Cerebellar nuclear complex (tissue), 1 donor: ENCODE data around the gene TDP1.

Source experiments
- DNase-seq, 2 experiments: peaks; one replicate each; lab custom pipeline; 2025; lab: John Stamatoyannopoulos, UW

TDP1 gene

DNA sequence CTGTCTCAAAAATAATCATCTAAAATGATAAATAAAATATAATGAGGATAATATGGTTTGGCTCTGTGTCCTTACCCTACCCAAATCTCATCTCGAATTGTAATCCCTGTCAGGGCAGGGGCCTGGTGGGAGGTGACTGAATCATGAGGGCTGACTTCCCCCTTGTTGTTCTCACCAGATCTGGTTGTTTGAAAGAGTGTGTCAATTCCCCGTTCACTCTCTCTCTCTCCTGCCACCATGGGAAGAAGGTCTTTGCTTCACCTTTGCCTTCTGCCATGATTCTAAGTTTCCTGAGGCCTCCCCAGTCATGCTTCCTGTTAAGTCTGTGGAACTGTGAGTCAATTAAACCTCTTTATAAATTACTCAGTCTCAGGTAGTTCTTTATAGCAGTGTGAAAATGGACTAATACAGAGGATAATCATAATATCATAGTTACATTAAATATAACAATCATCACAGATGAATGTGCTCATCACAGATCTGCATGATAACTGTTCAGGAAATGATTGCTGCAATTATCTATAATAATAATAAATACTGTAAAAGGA, 13.8 kb upstream of the TDP1 start:
- DNase-seq, result no peak

DNA sequence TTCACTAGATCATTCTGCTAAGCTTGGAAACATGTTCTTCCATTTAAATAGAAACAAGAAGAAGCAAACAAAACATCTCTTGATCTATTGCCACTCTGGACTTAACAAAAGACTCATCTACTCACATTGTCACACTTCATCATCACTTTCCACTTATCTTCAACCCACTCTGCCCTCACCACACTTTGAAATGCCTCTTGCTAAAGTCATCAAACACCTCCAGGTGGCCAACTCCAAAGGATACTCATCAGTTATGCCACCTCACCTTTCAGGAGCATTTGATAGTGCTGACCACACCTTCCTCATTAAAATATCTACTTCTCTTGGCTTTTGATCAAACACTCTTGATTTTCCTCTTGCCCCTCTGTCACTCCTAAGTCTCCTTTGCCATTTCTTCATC, 8.4 kb upstream of the TDP1 start:
- no peak for DNase-seq

DNA sequence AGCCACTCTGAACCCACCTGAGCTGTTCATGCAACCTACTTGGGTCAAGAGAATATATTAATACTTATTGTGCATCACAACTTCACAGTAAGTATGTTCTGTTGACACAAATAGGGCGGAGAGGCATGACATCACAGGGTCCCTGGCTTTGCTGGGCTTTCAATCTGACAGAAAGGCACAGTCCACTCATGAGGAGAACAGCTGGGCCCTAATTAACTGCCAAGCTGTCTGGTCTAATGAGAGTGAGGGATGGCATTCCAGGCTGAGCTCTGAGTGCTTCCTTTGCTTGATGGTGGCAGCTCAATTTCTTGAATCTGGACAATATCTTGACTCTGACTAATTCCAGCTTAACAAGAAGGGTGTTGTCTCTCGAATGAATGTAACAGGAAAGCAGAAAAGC, 3.2 kb upstream of the TDP1 start:
- no peak for DNase-seq

DNA sequence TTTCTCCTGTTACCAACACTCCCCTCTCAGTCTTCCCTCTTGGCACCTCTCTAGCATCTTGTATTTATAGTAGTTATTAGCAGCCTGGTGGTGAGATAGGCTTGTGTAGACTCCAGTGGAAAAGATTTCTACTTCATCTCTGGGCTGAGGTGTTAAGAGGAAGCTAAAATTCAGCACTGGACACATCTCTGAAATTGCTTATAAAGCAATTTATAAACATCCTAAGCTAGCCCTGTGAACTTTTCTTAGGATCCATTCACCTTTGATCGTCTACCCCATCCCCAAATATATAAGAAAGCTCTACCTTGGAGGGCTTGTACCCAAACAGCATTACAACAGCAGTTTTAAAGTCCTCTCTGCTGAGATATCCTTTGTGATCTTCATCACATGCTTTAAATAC, 2.1 kb upstream of the TDP1 start:
- no peak for DNase-seq

DNA sequence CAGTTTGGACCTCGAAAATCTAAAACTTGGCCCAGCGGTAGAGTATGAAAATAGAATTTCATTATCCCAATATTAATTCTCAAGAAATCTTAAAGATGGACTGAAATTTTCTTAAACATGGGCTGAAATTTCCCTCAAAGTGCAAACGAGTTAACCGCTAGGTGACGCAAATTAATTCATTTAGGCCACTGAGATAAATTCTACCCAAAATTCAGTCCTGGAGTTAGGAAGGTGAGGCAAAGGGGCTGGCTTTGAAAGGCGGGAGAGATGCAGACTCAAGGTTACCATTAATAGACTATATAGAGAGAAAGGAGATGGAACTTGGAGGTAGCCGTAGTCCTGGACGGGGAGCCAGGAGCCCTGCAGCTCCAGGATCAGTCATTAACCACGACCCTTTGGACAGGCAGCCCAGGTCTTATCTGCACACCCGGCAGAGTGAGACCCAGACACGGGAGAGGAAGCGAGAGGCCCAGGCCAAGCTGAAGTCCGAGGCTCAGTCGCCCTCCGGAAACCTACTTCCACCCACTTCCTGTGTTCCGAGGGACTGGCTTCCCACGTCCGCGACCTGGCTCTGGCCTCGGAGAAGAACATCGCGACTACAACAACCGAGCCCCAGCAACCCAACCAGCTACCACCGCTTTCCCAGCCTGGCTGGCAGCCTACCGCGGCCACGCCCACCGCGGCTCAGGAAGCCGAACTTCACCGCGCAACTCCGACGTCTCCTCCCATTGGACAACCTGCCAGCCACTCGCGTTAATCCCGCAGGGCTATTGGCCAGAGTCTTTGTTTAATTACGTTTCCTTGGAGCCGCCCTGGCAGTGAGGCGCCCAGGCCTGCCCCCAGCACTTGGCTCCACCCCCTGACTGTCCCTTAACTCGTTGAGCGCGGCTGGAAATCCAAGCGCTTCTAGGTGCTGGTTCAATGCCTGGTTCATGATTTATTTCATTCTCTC, 1.4 kb upstream of the TDP1 start, which contains the start of gene EFCAB11:
Gene EFCAB11, minus strand, starts transcription at position 661 of the 952 bp plus-strand sequence. Its CDS starts 70 bp downstream, at position 591.
- peak; percentile 84 to 93 for DNase-seq

DNA sequence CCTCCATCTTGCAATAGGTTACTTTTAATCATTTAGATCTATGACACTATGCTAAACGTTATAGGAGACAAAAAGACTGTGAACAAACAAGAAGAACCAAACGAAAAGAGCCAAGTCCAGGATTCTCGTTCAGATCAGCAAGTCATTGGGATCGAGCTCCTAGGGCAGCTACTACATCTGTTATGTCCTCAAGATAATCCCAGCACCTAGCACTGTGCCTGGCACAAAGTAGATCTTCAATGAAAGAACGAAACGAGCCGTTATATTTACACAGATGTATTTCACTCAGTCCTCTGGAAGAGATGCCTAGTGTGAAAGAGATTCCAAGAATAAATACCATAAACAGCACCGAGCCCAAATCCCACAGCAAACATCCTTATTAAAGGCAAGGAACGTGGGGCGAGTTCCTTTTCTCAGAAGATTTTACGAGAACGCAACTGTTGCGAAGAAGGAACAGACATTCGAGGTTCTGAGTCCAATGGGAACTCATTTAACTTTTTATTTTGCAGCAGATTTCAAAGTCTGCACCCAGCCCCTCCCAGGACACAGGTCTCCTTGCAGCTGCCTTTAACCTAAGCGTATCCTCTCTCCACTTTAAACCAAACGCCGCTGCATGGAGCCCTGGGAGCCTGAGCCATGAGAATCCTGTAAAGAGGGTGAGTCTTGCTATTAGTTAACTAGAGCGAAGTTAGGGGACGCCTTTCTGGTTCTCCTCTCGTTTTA, 544 bp upstream of the TDP1 start:
- no peak for DNase-seq

DNA sequence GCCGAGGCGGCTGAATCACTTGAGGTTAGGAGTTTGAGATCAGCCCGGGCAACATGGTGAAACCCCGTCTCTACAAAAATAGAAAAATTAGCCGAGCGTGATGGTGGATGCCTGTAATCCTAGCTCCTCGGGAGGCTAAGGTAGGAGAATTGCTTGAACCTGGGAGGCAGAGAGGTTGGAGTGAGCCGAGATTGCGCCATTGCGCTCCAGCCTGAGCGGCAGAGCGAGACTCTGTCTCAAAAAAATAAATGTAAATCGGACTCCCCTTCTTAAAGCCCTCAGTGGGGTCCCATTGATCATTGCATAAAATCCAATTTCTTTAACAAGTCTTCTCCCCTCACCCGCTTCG, 908 bp downstream of the TDP1 start:
- no peak for DNase-seq

DNA sequence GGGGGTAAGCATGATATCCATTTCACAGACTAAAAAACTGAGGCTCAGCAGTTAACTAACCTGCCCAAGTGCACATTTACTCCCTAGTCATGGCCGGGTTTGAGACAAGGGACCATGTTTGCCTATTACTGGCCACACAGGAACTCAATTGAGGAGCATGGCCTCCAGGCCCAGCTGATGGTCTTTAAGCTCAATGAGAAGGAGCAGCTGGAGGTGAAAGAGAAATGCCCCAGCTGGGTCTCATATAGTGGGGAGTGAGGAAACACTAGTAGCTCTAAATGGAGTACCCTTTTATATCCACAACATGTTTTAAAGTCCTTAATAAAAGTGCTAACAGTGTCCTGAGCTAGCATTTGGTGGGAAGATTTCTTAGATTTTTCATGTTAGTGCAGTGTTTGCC, 1.6 kb downstream of the TDP1 start:
- DNase-seq, result no peak

DNA sequence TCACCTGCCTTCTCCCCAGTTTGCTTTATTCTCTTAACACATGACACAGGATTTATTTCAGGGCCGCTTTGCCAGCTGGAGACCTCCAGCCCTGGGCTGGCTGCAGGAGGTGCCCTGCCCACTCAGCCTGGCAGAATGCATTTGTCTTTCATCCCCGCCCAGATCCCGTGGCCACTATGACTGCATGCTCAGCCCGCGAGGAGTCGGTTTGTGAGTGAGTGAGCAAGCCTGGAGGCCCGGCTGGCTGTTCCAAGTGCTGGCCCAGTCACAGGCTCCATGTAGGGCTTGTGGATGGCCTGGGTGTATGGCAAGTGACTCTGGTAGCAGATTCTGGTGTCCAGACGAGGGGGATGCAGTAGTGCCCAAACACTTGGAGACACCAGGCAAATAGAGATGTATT, 2.1 kb downstream of the TDP1 start:
- DNase-seq, result no peak

DNA sequence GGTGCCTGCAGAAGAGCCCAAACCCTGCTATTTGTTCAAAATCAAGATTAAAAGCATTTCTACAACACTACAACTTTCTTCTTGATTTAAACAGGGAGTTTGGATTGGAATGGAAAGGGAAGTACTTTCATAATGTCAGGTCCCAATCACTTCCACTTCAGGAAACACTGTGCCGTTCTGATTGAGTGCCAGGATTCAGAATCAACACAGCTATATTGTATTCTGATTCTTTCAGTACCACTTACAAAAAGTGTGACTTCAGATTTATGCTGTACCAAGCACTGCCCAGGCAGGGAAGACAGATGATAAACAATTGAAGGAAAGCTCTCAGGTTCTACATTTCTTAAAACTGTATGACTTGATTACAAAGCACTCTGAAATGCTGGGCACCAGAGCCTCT, 3.2 kb downstream of the TDP1 start:
- DNase-seq, result no peak

DNA sequence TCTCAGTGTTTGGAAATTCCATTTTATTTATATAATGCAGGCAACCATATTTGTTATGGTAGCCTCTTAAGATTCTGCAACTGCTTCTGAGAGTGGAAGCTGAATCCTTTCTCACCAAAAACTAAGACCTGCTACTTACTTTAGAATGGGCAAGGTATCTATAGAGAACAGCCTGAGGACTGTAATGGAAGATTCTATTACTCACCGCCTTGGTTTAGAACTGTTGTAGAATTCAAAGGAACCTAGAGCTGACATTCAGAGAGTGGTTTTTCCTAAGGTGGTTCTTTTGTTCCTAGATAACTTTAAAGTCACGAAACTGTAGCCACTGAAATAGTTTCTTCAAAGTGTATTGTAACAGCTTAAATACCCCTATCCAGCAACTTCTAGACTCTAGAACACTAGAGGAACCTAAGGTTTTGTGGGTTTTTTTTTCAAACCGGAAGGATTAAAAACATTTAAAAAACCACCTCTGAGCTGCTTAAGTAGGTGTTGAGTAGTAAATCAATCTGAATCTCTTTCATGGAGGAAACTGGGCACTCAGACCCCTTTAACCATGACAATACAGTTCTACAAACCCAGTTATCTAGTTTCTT, 4.2 kb downstream of the TDP1 start:
- DNase-seq, result no peak

DNA sequence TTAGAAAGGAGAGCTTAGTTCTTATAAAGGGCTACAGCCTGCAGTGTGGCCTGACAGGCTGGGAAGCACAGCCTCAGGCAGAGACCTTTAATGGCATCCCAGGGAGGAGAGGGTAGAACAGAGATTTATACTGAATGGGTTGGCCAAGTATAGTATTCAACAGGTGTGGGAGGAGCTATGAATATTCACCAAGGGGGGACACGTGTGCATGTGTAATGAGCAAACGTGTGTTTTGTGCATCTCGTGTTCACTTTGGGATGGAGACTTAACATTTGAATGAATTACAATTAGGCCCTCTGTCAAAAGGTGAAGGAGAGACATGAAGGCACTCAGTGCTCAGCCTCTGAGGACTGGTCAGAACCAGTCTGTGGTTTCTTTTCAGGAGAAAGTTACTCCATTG, 5.2 kb downstream of the TDP1 start:
- DNase-seq, result no peak

DNA sequence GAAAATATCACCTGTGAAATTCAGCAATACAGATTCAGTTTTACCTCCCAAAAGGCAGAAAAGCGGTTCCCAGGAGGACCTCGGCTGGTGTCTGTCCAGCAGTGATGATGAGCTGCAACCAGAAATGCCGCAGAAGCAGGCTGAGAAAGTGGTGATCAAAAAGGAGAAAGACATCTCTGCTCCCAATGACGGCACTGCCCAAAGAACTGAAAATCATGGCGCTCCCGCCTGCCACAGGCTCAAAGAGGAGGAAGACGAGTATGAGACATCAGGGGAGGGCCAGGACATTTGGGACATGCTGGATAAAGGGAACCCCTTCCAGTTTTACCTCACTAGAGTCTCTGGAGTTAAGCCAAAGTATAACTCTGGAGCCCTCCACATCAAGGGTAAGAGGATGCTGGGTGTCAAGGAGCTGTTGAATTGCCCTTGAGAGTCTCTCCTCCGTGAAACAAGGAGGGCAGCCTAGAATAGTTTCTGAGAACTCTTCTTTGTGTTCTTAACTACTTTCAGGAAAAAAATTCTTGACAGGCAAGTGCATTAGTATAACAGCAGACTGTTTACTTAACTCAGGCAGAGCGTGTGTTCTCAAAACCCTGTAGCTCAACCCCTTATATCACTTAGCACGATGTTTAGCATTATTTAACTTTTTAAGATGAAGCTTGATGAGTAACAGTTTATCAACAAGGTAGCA, 7.7 kb downstream of the TDP1 start:
- no peak for DNase-seq

DNA sequence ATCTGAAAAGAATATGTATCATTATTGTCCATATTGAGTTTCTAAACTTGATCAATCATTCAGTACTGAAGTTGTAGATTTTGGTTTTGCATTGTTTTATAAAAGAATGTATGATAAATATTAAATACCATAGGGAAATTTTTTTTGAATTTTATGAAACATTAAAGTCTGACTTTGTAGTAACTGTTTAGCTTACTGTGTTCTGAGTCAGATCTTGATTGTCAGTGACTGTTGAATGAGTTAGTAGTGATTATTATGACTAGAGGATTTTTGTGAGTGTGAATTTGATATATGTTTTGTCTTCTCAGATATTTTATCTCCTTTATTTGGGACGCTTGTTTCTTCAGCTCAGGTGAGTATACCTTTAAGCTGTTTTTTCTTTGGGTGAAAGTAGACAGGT, 10.1 kb downstream of the TDP1 start:
- no peak for DNase-seq

DNA sequence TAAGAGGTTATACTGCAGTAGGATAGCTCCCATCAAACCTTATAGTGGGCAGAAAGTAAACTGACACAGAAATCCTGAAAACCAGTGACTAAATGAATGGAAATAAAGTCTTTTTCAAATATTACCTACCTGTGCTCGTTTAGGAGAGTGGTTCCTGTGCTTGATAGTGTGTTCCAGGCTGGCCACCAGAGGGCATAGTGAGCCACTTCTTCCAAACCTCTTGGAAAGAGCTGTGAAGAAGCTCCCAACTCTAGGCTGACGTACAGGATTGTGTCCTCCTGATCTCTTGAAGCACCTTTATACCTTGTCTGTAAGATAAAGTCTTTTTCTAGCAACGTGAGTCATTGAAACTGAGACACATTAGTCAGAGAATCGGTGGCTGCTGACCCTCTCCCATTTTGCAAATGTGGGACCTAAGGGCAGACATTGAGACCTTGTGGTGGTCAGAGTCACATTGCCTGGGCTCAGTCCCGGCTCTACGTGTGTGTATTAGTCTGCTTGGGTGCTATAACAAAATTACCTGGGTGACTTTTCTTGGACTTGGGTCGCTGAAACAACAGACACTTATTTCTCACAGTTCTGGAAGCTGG, 17.6 kb downstream of the TDP1 start:
- DNase-seq, result peak in 1 of 2 experiments; percentile 51

DNA sequence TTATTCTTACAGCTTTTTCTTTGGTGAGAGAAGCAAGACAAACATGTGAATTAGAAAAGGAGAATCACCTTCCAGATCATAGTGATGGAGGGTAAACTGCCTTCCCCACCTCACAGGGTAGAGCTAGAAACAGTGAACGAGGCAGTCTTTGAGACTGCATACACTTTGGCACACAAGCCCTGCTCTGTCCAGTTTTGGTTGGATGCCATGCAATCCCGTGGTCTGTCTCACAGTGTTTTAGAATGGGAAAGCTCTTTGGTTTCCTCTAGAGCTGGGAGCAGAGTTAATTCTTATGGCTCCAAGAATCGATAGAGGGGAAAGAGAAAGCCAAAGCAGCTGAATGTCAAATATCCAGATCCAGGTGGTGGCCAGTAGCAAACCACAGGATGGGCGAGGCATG, 21.9 kb downstream of the TDP1 start:
- DNase-seq, result no peak

DNA sequence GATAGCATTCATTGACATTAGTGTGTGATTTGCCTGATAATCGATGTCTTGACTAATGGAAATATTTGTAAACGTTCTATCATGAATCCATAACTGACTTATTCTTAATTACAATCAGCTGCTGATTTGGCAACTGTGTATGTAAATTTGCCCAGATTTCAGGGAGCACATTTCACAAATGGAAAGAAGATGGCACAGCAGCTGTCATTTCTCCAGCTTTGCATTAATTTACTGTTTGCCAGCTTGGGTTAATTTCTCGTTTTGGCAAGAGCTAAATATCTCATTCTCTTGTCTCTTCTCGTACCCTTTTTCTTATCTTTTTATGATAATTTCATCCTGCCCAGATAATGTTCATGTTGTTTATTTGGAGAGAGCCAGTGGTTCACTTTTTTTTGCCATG, 22.9 kb downstream of the TDP1 start:
- no peak for DNase-seq

DNA sequence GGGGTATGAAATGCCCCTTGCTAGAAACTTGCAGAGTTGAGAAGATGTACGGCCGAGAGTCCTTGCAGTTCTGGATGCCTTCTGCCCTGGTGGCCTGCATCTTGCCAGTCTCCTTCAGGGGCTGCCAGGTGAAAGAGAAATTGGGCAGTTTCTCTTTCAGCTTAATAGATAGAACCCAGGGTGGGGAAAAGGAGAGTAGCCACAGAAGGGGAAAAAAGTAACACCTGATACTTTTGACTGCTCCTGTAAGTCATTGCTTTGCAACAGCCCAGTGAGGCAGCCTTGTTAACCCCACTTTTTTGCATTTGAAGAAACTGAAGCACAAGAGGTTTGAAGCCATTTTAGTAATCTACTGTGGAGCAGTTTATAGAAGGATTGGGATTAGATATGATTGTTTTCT, 27.6 kb downstream of the TDP1 start:
- DNase-seq, result no peak

DNA sequence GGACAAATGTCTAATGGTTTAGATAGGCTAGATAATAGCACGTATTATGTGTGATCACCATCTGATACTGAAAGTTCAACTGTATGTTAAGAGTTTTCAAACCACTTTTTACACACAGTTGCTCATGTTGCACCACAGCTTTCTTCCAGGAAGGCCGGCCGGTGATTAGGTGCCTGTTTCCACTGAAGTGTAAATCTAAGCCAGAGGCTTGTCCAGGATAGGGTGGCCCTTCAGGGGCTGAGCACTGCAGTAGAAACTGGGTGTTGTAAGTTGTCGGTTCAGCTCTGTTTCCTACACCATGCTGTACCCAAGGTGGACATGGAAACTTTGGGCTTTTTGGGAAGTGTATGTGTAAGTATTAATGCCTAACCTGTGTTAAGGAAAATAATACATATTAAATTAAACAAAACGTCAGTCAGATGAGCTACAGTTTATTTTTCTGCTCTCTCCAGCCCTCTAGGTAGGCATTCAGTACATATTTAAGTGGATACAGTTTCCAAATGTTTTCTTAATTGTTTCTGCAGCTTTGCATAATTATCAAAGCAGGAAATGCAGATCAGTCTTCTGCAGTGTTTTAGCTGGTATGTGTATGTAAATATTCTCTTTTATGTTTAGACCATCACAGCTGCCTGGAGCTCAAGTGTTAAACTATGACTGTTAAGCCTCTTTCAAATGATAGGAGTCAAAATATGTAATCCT, 30.9 kb downstream of the TDP1 start:
- no peak for DNase-seq

DNA sequence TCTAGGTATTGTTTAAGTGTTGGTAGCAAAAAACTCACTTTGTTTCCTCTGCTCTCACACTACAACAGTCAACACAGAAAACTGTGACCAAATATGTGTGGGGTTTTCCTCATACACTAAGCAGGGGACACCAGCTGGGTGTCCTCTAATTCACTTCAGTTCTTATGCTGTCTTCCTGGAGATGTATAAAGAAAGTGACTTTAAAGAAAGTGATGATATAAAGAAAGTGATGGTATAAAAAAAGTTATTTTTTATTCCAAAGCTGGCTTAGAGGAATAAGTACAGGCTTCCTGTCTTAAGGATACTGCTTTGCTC, 31.4 kb downstream of the TDP1 start:
- DNase-seq, result no peak

DNA sequence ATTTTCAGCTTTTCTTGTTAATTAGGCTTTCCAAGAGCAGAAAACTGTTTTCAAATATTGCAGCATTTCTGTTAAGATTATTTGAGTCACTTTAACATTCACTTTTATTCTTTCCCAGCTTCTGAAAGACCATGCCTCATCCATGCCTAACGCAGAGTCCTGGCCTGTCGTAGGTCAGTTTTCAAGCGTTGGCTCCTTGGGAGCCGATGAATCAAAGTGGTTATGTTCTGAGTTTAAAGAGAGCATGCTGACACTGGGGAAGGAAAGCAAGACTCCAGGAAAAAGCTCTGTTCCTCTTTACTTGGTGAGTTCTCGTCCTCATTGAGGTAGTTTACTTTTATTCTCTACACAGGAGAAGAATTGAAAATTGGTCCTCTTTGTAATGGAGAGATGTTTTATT, 33.1 kb downstream of the TDP1 start:
- no peak for DNase-seq
